Measurements from ENCODE around the gene RDM1. TPM values are rescaled to one million over a fixed set of nuclear protein-coding genes. Genes with fewer than 3 reads are reported as not detected.

The RDM1 gene
- total RNA-seq, 4 donors from 2014 or later: 0.88 to 1.9 TPM; not detected in 2

DNA sequence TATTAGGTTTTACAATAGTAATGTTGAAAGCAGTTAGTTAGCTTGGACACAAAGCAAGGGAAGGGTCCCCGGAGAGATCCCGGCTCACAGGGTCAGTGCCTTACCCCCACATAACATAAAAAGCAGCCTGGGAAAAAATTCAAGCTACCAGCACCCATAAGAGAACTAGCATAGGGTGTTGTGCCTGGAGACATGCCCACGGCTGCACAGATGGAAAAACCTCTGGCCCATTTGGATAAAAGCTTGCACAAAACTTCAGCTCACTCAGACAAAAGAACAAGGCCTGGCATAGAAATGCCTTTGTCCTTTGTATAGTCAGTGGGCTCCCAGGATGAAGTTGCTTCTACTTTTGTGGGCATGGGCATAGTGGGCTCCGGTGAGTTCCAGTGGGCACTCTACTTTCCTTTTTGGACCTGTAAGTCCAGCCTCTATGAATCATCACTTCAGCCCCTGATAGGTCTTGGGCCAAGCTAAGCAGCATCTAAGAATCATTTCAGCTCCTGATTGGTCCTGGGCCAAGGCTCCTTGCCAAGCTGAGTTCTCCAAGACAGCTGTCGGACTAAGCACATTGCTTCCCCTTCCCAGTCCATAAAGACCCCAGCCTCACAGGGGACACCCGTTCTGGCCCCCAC lies 1.3 kb upstream of the RDM1 start:
- DNase-seq: no peak
- Histone ChIP-seq H3K36me3 (no peaks in the 10 kb centered on the region), H3K4me3 (no peak overlapping the region), H3K9me3 (no peaks in the 10 kb centered on the region), H3K27me3 (no peaks in the 10 kb centered on the region), H3K27ac (no peak overlapping the region), H3K4me1 (peaks cover 3 to 7% (median 5%) of the 10 kb centered on the region in 4 donors)
- TF ChIP-seq POLR2A (IDR thresholded peaks at IDR 0.05): no peak
- TF ChIP-seq CTCF (IDR thresholded peaks at IDR 0.05): no peak

GRCh38 chr17:35927714-35928113 lies 2.9 kb downstream of the RDM1 start:
- H3K27ac ChIP-seq: no peak overlapping the region
- H3K4me3 ChIP-seq: no peak overlapping the region
- H3K9me3 ChIP-seq: no peaks in the 10 kb centered on the region
- no peaks in the 10 kb centered on the region for H3K36me3 ChIP-seq
- no peaks in the 10 kb centered on the region for H3K27me3 ChIP-seq
- TF ChIP-seq POLR2A (IDR thresholded peaks at IDR 0.05) (no peak), CTCF (IDR thresholded peaks at IDR 0.05) (no peak)
- DNase-seq: no peak
- H3K4me1 ChIP-seq: peaks cover 3 to 7% (median 5%) of the 10 kb centered on the region in 4 donors

- H3K4me1 ChIP-seq: no peaks in the 10 kb centered on the region
- H3K9me3 ChIP-seq: no peaks in the 10 kb centered on the region
- TF ChIP-seq CTCF (IDR thresholded peaks at IDR 0.05) (no peak), POLR2A (IDR thresholded peaks at IDR 0.05) (no peak)
- no peaks in the 10 kb centered on the region for H3K27me3 ChIP-seq
- no peak overlapping the region for H3K4me3 ChIP-seq
- no peak for DNase-seq
- H3K27ac ChIP-seq: no peak overlapping the region
- H3K36me3 ChIP-seq: no peaks in the 10 kb centered on the region
Measured at GRCh38 chr17:35923609-35924114, 6.9 kb downstream of the RDM1 start.

- no peak for TF ChIP-seq POLR2A (IDR thresholded peaks at IDR 0.05)
- TF ChIP-seq CTCF (IDR thresholded peaks at IDR 0.05): no peak
- Histone ChIP-seq H3K27me3 (no peaks in the 10 kb centered on the region), H3K9me3 (no peaks in the 10 kb centered on the region), H3K27ac (no peak overlapping the region), H3K4me1 (no peaks in the 10 kb centered on the region), H3K4me3 (no peak overlapping the region), H3K36me3 (no peaks in the 10 kb centered on the region)
- DNase-seq: no peak
Measured at GRCh38 chr17:35920229-35920628, 10.3 kb downstream of the RDM1 start.

DNA sequence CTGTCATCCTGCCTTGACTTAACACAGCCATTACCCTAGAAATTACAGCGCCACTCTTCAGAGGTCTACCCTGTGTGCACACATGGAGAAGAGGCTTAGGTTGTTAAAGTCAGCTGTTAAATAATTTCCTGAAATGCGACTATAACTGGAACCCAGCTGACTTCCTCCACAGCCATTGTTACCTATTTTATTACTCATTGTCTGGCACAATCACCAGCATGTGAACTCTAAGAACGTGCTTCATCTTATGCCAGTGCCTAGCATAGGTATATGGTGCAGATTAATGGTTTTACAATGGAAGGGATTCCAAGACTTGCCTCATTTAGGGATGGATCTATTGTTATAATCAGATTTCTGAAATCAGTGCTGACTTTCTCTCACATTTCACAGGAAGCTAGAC lies 11.9 kb downstream of the RDM1 start:
- Histone ChIP-seq H3K27me3 (no peaks in the 10 kb centered on the region), H3K9me3 (no peaks in the 10 kb centered on the region), H3K36me3 (no peaks in the 10 kb centered on the region), H3K4me1 (no peaks in the 10 kb centered on the region), H3K27ac (no peak overlapping the region), H3K4me3 (no peak overlapping the region)
- TF ChIP-seq POLR2A (IDR thresholded peaks at IDR 0.05) (no peak), CTCF (IDR thresholded peaks at IDR 0.05) (no peak)
- DNase-seq: no peak
